ENCODE measurements around the gene CLDN22. TPM values are rescaled to one million over a fixed set of nuclear protein-coding genes. Genes with fewer than 3 reads are reported as not detected.

The CLDN22 gene
- total and polyA plus RNA-seq, 3 donors from 2014 or later, result not detected

DNA sequence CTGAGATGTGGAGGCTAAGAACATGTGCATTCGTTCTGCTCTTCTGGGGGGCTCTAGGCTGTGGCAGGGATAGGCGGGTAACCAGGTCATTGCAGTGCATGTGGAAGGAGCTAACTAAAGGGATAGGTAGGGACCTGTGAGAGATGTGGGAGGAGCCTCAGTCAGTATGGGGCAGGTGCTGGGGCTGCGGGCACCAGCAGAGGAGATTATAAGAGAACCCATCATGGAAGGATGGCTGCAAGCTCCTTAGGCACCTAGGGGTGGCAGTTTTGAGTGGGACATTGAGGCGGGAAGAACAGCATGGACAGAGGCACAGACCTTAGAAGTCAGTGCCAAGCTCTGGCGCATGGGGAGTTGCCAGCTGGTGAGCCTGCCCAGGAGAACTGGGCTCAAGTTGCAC, 7.2 kb downstream of the CLDN22 start:
- no peak overlapping the region for H3K27ac ChIP-seq
- no peaks in the 10 kb centered on the region for H3K27me3 ChIP-seq
- no peak for TF ChIP-seq CTCF (IDR thresholded peaks at IDR 0.05)
- no peak for TF ChIP-seq POLR2A (IDR thresholded peaks at IDR 0.05)
- no peaks in the 10 kb centered on the region for H3K36me3 ChIP-seq (ENCODE audit: low read depth, missing control alignments)
- intact Hi-C loops (cut with DNase I; ENCODE audit: low total_unique reads), result no loop called here
- DNase-seq, result no peak
- H3K4me1 ChIP-seq, result no peaks in the 10 kb centered on the region
- no peak overlapping the region for H3K4me3 ChIP-seq
- WGBS, 2 donors, result 80 to 82% methylated on average over 5 of the region's 5 CpGs
- no peaks in the 10 kb centered on the region for H3K9me3 ChIP-seq

- Histone ChIP-seq H3K27me3 (no peaks in the 10 kb centered on the region), H3K4me1 (no peaks in the 10 kb centered on the region), H3K27ac (no peak overlapping the region), H3K9me3 (no peaks in the 10 kb centered on the region), H3K36me3 (ENCODE audit: low read depth, missing control alignments) (no peaks in the 10 kb centered on the region), H3K4me3 (no peak overlapping the region)
- 88 to 89% methylated on average over 3 of the region's 3 CpGs for WGBS, 2 donors
- TF ChIP-seq POLR2A (IDR thresholded peaks at IDR 0.05) (no peak), CTCF (IDR thresholded peaks at IDR 0.05) (no peak)
- no peak for DNase-seq
- intact Hi-C loops (cut with DNase I; ENCODE audit: low total_unique reads), result no loop called here
Observed at GRCh38 chr4:183306811-183307210, 13.3 kb downstream of the CLDN22 start.

- no peak for TF ChIP-seq CTCF (IDR thresholded peaks at IDR 0.05)
- TF ChIP-seq POLR2A (IDR thresholded peaks at IDR 0.05), result no peak
- Histone ChIP-seq H3K27ac (no peak overlapping the region), H3K4me3 (no peak overlapping the region), H3K27me3 (no peaks in the 10 kb centered on the region), H3K9me3 (no peaks in the 10 kb centered on the region), H3K4me1 (no peaks in the 10 kb centered on the region), H3K36me3 (ENCODE audit: low read depth, missing control alignments) (no peaks in the 10 kb centered on the region)
- no peak for DNase-seq
- WGBS, 2 donors, result 94 to 100% methylated on average over 2 of the region's 2 CpGs
- intact Hi-C loops (cut with DNase I; ENCODE audit: low total_unique reads), result no loop called here
Observed at GRCh38 chr4:183304538-183304937, 15.5 kb downstream of the CLDN22 start.

- H3K27ac ChIP-seq, result no peak overlapping the region
- no peaks in the 10 kb centered on the region for H3K27me3 ChIP-seq
- intact Hi-C loops (cut with DNase I; ENCODE audit: low total_unique reads), result no loop called here
- H3K4me3 ChIP-seq, result no peak overlapping the region
- H3K9me3 ChIP-seq, result no peaks in the 10 kb centered on the region
- TF ChIP-seq POLR2A (IDR thresholded peaks at IDR 0.05) (no peak), CTCF (IDR thresholded peaks at IDR 0.05) (no peak)
- no peaks in the 10 kb centered on the region for H3K4me1 ChIP-seq
- 89 to 93% methylated on average over 4 of the region's 4 CpGs for WGBS, 2 donors
- no peaks in the 10 kb centered on the region for H3K36me3 ChIP-seq (ENCODE audit: low read depth, missing control alignments)
- no peak for DNase-seq
Observed at GRCh38 chr4:183304067-183304466, 16.0 kb downstream of the CLDN22 start.

DNA sequence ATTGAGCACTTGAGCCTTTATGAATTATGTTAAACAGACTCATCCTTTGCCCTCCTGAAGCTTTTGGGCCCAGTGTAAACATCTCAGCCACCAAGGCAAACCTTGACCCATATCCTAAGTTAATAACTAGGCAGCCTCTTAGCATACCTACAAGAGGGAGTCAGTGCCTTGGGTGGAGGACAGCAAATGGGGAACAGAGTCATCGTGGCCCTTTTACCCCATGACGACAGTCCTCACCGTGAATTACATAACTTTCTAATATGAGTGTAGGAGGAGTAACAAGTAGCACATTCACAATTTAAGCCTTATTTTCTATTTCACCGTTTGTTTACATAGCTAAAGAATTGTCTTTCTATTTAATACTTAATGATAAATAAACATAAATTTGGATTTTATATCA, 16.8 kb downstream of the CLDN22 start:
- Histone ChIP-seq H3K4me3 (no peak overlapping the region), H3K27ac (no peak overlapping the region), H3K36me3 (ENCODE audit: low read depth, missing control alignments) (no peaks in the 10 kb centered on the region), H3K4me1 (no peaks in the 10 kb centered on the region), H3K9me3 (no peaks in the 10 kb centered on the region), H3K27me3 (no peaks in the 10 kb centered on the region)
- WGBS, 2 donors, result 81 to 93% methylated on average over 4 of the region's 4 CpGs
- no peak for DNase-seq
- intact Hi-C loops (cut with DNase I; ENCODE audit: low total_unique reads), result no loop called here
- TF ChIP-seq POLR2A (IDR thresholded peaks at IDR 0.05), result no peak
- no peak for TF ChIP-seq CTCF (IDR thresholded peaks at IDR 0.05)
